Ishikawa (cell line): ENCODE data around the gene TPP1.
A peak's percentile ranks its signal among the peaks of the same experiment; 100 is the strongest.

Experiments used
- CEBPB ChIP-seq: IDR thresholded peaks from 2 replicates; pipeline ENCODE4 v1.6.1; 2012
- CREB1 ChIP-seq: IDR thresholded peaks from 2 replicates; pipeline ENCODE4 v1.6.1; 2012; ENCODE audit warnings: low read depth
- EGR1 ChIP-seq: IDR thresholded peaks from 2 replicates; pipeline ENCODE4 v1.6.1; 2012
- EP300 ChIP-seq: IDR thresholded peaks from 2 replicates; pipeline ENCODE4 v1.6.1; 2012; ENCODE audit warnings: borderline replicate concordance
- FOXM1 ChIP-seq: IDR thresholded peaks from 2 replicates; pipeline ENCODE4 v1.6.1; 2012; ENCODE audit warnings: low read depth, borderline replicate concordance
- MAX ChIP-seq: IDR thresholded peaks from 2 replicates; pipeline ENCODE4 v1.6.1; 2012
- NFIC ChIP-seq: IDR thresholded peaks from 2 replicates; pipeline ENCODE4 v1.6.1; 2012
- RAD21 ChIP-seq: IDR thresholded peaks from 2 replicates; pipeline ENCODE4 v1.6.1; 2012; ENCODE audit warnings: low read depth
- REST ChIP-seq: IDR thresholded peaks from 2 replicates; pipeline ENCODE4 v1.6.1; 2012; ENCODE audit warnings: low read depth, mild to moderate bottlenecking
- TAF1 ChIP-seq: IDR thresholded peaks from 2 replicates; pipeline ENCODE4 v1.6.1; 2012; ENCODE audit warnings: low read depth, mild to moderate bottlenecking
- TCF12 ChIP-seq: IDR thresholded peaks from 2 replicates; pipeline ENCODE4 v1.6.1; 2012; ENCODE audit warnings: low read depth
- TEAD4 ChIP-seq: IDR thresholded peaks from 2 replicates; pipeline ENCODE4 v1.6.1; 2012
- USF1 ChIP-seq: IDR thresholded peaks from 2 replicates; pipeline ENCODE4 v1.6.1; 2012
- YY1 ChIP-seq: IDR thresholded peaks from 2 replicates; pipeline ENCODE4 v1.6.1; 2012; ENCODE audit warnings: low read depth
- ZBTB7A ChIP-seq: IDR thresholded peaks from 2 replicates; pipeline ENCODE4 v1.6.1; 2012; ENCODE audit warnings: low read depth

The TPP1 gene

GRCh38 chr11:6586434-6587359 lies 32.5 kb downstream of the TPP1 start:
- TF ChIP-seq TEAD4, result no peak
- peak; percentile 77; the same call in 1 of the 2 replicates for TF ChIP-seq MAX
- TF ChIP-seq TCF12, result peak; percentile 43; the same call in 1 of the 2 replicates
- peak; percentile 20; the same call in 1 of the 2 replicates for TF ChIP-seq CEBPB

- TF ChIP-seq EGR1, result no peak
These were observed 34.7 kb downstream of the TPP1 start for GRCh38 chr11:6584528-6584927.

DNA sequence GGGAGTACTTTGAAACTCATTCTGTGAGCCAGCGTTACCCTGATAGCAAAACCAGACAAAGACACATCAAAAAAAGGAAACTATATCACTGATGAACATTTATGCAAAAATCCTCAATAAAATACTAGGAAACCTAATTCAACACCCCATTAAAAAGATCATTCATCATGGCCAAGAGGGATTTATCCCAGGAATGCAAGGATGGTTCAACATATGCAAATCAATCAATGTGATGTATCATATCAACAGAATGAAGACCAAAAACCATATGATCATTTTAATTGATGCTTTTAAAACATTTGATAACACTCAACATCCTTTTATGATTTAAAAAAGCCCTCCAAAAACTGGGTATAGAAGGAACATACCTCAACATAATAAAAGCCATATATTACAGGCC lies 35.6 kb downstream of the TPP1 start:
- no peak for TF ChIP-seq TAF1
- TF ChIP-seq CEBPB, result no peak
- TF ChIP-seq TCF12, result no peak
- TF ChIP-seq MAX, result no peak
- TF ChIP-seq EP300, result no peak
- TF ChIP-seq RAD21, result no peak
- TF ChIP-seq FOXM1, result no peak
- TF ChIP-seq EGR1, result no peak
- no peak for TF ChIP-seq REST
- no peak for TF ChIP-seq NFIC
- no peak for TF ChIP-seq ZBTB7A
- no peak for TF ChIP-seq YY1

- no peak for TF ChIP-seq REST
- no peak for TF ChIP-seq NFIC
- no peak for TF ChIP-seq USF1
- no peak for TF ChIP-seq EGR1
- no peak for TF ChIP-seq RAD21
- TF ChIP-seq FOXM1, result no peak
- TF ChIP-seq CREB1, result no peak
- TF ChIP-seq ZBTB7A, result no peak
- TF ChIP-seq TAF1, result no peak
- no peak for TF ChIP-seq MAX
- no peak for TF ChIP-seq TCF12
- no peak for TF ChIP-seq YY1
- TF ChIP-seq CEBPB, result no peak
- TF ChIP-seq EP300, result no peak
- no peak for TF ChIP-seq TEAD4
These were observed 39.5 kb downstream of the TPP1 start for GRCh38 chr11:6579681-6580080.

DNA sequence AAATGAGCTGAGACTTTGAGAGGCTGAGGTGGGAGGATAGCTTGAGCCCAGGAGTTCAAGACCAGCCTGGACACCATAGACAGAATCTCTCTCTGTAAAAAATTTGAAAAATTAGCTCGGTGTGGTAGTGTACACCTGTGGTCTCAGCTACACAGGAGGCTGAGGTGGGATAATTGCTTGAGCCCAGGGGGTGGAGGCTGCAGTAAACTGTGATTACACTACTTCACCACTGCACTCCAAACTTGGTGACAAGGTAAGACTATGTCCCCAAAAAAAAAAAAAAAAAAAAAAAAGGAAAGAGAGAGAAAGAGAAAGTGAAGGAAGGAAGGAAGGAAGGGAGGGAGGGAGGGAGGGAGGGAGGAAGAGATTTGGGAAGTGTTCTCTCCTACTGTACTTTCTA lies 41.1 kb downstream of the TPP1 start:
- TF ChIP-seq YY1, result no peak
- TF ChIP-seq TEAD4, result no peak
- TF ChIP-seq TCF12, result no peak
- no peak for TF ChIP-seq MAX
- TF ChIP-seq EGR1, result no peak
- no peak for TF ChIP-seq ZBTB7A
- TF ChIP-seq USF1, result no peak
- no peak for TF ChIP-seq CEBPB
- no peak for TF ChIP-seq EP300
- TF ChIP-seq NFIC, result no peak
- no peak for TF ChIP-seq CREB1
- no peak for TF ChIP-seq REST
- no peak for TF ChIP-seq RAD21
- TF ChIP-seq TAF1, result no peak
- no peak for TF ChIP-seq FOXM1
